ENCODE results near the gene KLF2. TPM values are rescaled to one million over a fixed set of nuclear protein-coding genes. Genes with fewer than 3 reads are reported as not detected.

KLF2 gene
- total RNA-seq, 1 experiment from 2014 or later = 0.77 TPM

DNA sequence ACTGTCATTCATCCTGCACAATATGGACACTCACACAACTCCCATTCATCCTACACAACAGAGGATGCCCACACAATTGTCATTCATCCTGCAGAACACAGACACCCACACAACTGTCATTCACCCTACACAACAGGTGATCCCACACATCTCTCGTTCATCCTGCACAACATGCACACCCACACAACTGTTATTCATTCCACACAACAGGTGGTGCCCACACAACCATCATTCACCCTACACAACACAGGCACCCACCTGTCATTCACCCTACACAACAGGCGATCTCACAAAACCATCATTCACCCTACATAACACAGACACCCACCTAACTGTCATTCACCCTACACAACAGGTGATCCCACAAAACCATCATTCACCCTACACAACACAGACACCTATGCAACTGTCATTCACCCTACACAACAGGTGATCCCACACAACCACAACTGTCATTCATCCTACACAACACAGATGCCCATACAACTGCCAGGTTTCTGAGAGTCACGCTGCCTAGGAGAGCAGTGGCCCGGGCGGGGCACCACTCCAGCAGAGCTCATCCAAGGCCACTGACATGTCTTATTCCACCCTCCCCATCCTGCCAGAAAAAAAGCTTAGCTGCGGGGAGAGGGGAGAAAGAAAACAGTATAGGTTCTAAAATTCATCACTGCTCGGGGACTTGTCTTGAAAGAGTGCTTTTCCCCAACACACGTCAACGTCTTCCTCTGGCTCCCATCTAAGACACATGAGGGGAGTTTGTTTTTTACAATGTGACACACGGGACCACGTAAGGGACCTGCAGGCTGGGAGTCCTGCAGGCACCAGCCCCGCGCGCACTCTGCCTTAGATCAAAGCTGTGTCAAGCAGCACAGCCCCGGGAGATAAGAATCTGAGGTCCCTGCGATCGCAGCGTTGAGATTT lies 44.0 kb downstream of the KLF2 start:
- no peak for DNase-seq
- H3K36me3 Mint-ChIP-seq (ENCODE audit: insufficient read depth, unreplicated experiment) = peaks cover 22% of the 10 kb centered on the region
- Histone ChIP-seq H3K9me3 (no peaks in the 10 kb centered on the region), H3K27me3 (replicated peaks; ENCODE audit: control insufficient read depth, insufficient read depth, low read length) (no peaks in the 10 kb centered on the region), H3K36me3 (ENCODE audit: control insufficient read depth, insufficient read depth, low read length) (no peaks in the 10 kb centered on the region; the same call in 1 of the 2 replicates), H3K4me3 (ENCODE audit: low read depth, low read length) (no peak overlapping the region), H3K4me1 (no peaks in the 10 kb centered on the region)
- no peaks in the 10 kb centered on the region for H3K4me1 Mint-ChIP-seq (ENCODE audit: low read depth, unreplicated experiment)
- BruUV-seq (replicated peaks) = no TSS peak
- H3K4me3 Mint-ChIP-seq (ENCODE audit: unreplicated experiment) = no peak overlapping the region
- CTCF ChIA-PET = no interaction called here
- POLR2A ChIA-PET = no interaction called here
- intact Hi-C loops (cut with micrococcal nuclease; ENCODE audit: unreplicated experiment) = no loop called here
- no peaks in the 10 kb centered on the region for H3K9me3 Mint-ChIP-seq (ENCODE audit: unreplicated experiment)
- H3K27me3 Mint-ChIP-seq (ENCODE audit: insufficient read depth, unreplicated experiment) = no peaks in the 10 kb centered on the region
- no peak overlapping the region for H3K27ac Mint-ChIP-seq (ENCODE audit: unreplicated experiment)
- no peak for TF ChIP-seq CTCF (IDR thresholded peaks at IDR 0.05; ENCODE audit: insufficient read depth in 1 of 2, low read depth in 1 of 2, low read length in 1 of 2, severe bottlenecking in 1 of 2, unreplicated experiment in 1 of 2)

DNA sequence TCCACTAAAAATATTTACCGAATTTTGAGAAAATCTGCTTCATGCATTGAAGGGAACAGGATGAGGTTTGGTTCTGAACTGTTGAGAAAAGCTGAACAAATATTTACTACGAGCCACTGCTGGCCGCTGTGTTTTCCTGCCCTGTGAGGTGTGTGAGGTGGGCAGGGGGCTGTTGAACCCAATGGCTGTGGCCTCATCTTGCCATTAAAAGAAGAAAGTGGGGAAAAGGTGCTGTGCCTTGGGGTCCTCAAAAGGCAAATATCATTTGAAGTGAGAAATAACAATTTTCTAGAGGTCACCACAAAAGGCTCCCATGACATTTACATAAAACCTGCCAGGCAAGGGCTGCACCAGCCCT lies 44.7 kb downstream of the KLF2 start:
- intact Hi-C loops (cut with micrococcal nuclease; ENCODE audit: unreplicated experiment) = no loop called here
- ChIA-PET CTCF (no interaction called here), POLR2A (no interaction called here)

More for the DNA sequence above, 44.7 kb downstream of the KLF2 start:
- no peak for TF ChIP-seq CTCF (IDR thresholded peaks at IDR 0.05; ENCODE audit: insufficient read depth in 1 of 2, low read depth in 1 of 2, low read length in 1 of 2, severe bottlenecking in 1 of 2, unreplicated experiment in 1 of 2)
- Histone ChIP-seq H3K27me3 (replicated peaks; ENCODE audit: control insufficient read depth, insufficient read depth, low read length) (no peaks in the 10 kb centered on the region), H3K4me1 (no peaks in the 10 kb centered on the region), H3K9me3 (no peaks in the 10 kb centered on the region), H3K4me3 (ENCODE audit: low read depth, low read length) (no peak overlapping the region), H3K36me3 (ENCODE audit: control insufficient read depth, insufficient read depth, low read length) (no peaks in the 10 kb centered on the region; the same call in 1 of the 2 replicates)
- Mint-ChIP-seq H3K27me3 (ENCODE audit: insufficient read depth, unreplicated experiment) (no peaks in the 10 kb centered on the region), H3K4me1 (ENCODE audit: low read depth, unreplicated experiment) (no peaks in the 10 kb centered on the region), H3K27ac (ENCODE audit: unreplicated experiment) (no peak overlapping the region), H3K36me3 (ENCODE audit: insufficient read depth, unreplicated experiment) (peaks cover 21% of the 10 kb centered on the region), H3K4me3 (ENCODE audit: unreplicated experiment) (no peak overlapping the region), H3K9me3 (ENCODE audit: unreplicated experiment) (no peaks in the 10 kb centered on the region)
- DNase-seq = no peak
- BruUV-seq (replicated peaks) = no TSS peak
